ENCODE results near the gene SLC13A5. TPM values are rescaled to one million over a fixed set of nuclear protein-coding genes. Genes with fewer than 3 reads are reported as not detected.

Gene SLC13A5
- total and polyA plus RNA-seq, 9 of the 15 experiments (the other 6 are each of a cell fraction or from before 2014, with no cell fraction given), result 0.04 TPM; not detected in 8

- no peaks in the 10 kb centered on the region for H3K9me1 ChIP-seq (ENCODE audit: control insufficient read depth, insufficient read depth, low read length)
- BruUV-seq (replicated peaks), result no TSS peak
- peaks cover 0 to 43% of the 10 kb centered on the region in 2 experiments; a peak in 3 of 5 replicates for H3K27me3 ChIP-seq (ENCODE audit: control insufficient read depth in 2 of 2, insufficient read depth in 2 of 2, low read length in 2 of 2)
- no peaks in the 10 kb centered on the region for H4K20me1 ChIP-seq (replicated peaks; ENCODE audit: control insufficient read depth, insufficient read depth, low read length)
- no peak overlapping the region for H3K27ac ChIP-seq (ENCODE audit: extremely low read depth, low read depth, low read length)
- in situ Hi-C loops (cut with MboI), result no loop called here
- FAIRE-seq, result no peak
- ChIA-PET CTCF (ENCODE audit: low intra/inter-chr PET ratio) (no interaction called here), POLR2A (no interaction called here)
- H3K79me2 ChIP-seq (ENCODE audit: control insufficient read depth, insufficient read depth, low read length), result no peaks in the 10 kb centered on the region
- no peak overlapping the region for H3K9ac ChIP-seq (ENCODE audit: insufficient read depth in 1 of 2, low read depth in 2 of 2, low read length in 2 of 2)
- intact Hi-C loops (cut with micrococcal nuclease), result no loop called here
- no peaks in the 10 kb centered on the region for H3K9me3 ChIP-seq (replicated peaks; ENCODE audit: control insufficient read depth, insufficient read depth, low read depth, low read length)
- no peak overlapping the region for H3K4me3 ChIP-seq
- 0% methylated on average over 1 of the region's 10 CpGs for WGBS (ENCODE audit: insufficient coverage, low coverage, missing lambda C conversion rate)
- TF ChIP-seq MECOM (CRISPR knock-in tag; IDR thresholded peaks at IDR 0.05) (no peak), MGA (IDR thresholded peaks at IDR 0.05) (no peak), TRIM24 (IDR thresholded peaks at IDR 0.05) (no peak), RHOXF2B (CRISPR knock-in tag; conservative IDR thresholded peaks at IDR 0.05) (no peak), ADNP (tag; IDR thresholded peaks at IDR 0.05) (no peak), ZNF764 (CRISPR knock-in tag; IDR thresholded peaks at IDR 0.05; ENCODE audit: low read depth) (no peak), DNMT1 (IDR thresholded peaks at IDR 0.05) (no peak), TFE3 (CRISPR knock-in tag; IDR thresholded peaks at IDR 0.05) (no peak), ZNF696 (CRISPR knock-in tag; conservative IDR thresholded peaks at IDR 0.05) (no peak)
- H3K4me1 ChIP-seq (replicated peaks in 1 of 2; ENCODE audit: control insufficient read depth in 2 of 2, insufficient read depth in 2 of 2, low read length in 2 of 2), result peaks cover 0 to 5% of the 10 kb centered on the region in 2 experiments; a peak in 1 of 5 replicates
- no peak overlapping the region for H3K4me2 ChIP-seq (ENCODE audit: insufficient read depth, low read length)
- no peak for DNase-seq (ENCODE audit: extremely low read depth in 1 of 4, low spot score in 3 of 4)
- H3K36me3 ChIP-seq (ENCODE audit: control insufficient read depth, insufficient read depth, low read length), result no peaks in the 10 kb centered on the region
- ATAC-seq, result no peak
- H2AFZ ChIP-seq (ENCODE audit: low read depth, low read length), result no peak overlapping the region
Observed at GRCh38 chr17:6703751-6704150, 9.4 kb downstream of the SLC13A5 start.
